ENCODE results near the gene MID1. TPM values are rescaled to one million over a fixed set of nuclear protein-coding genes. Genes with fewer than 3 reads are reported as not detected.

MID1 gene
- total RNA-seq, 2 donors from 2014 or later: 0.15 TPM; not detected in 1

DNA sequence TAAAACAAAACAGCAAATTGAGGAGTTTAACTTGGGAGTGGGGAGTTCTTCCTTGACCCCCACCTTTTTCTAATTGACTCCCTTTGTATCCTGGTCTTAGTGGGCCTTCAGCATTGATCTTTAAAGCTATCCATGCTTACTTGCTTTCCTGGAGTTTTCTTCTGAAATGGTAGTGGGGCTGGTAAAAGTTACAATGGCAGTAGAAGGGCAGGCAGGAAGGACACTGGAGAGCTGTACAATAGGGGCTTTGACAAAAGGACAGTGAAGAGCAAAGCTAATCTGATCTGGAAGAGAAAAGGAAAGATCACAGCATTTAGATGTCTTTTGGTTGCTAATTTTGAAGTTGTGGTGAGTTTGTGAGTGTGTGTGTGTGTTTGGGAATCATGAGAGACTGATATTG is 111.5 kb downstream of the MID1 start:
- Mint-ChIP-seq H3K27ac (no peak overlapping the region), H3K36me3 (ENCODE audit: low read depth) (no peaks in the 10 kb centered on the region), H3K4me3 (no peak overlapping the region), H3K27me3 (no peaks in the 10 kb centered on the region), H3K4me1 (no peaks in the 10 kb centered on the region)
- H3K9me3 ChIP-seq (ENCODE audit: control insufficient read depth, low read length, poor library complexity, severe bottlenecking): no peaks in the 10 kb centered on the region
- no peak for ATAC-seq
- no peak for DNase-seq

GRCh38 chrX:10507876-10508275 is 112.5 kb downstream of the MID1 start:
- H3K36me3 Mint-ChIP-seq (ENCODE audit: low read depth): no peaks in the 10 kb centered on the region
- no peak overlapping the region for H3K27ac Mint-ChIP-seq
- ATAC-seq (no peak), DNase-seq (no peak)
- H3K27me3 Mint-ChIP-seq: no peaks in the 10 kb centered on the region
- no peak overlapping the region for H3K4me3 Mint-ChIP-seq
- no peaks in the 10 kb centered on the region for H3K4me1 Mint-ChIP-seq
- no peaks in the 10 kb centered on the region for H3K9me3 ChIP-seq (ENCODE audit: control insufficient read depth, low read length, poor library complexity, severe bottlenecking)

DNA sequence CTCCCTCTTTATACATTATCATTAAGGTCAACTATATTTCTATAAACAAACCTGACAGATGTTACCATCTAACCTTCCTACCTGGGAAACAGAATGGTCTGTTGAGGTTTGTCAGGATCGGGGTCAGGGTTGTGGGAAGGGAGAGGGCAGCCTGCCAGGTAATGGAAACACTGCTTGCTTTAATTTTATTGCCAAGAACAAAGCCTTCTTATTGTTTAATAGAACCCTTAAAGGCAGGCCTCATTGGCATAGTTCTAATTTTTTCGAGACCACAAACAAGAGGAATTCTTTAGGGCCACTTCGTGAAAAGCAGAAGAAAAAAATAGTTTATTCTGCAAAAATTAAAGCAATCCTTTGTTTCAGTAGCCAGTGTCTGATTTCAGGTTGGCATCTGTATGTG is 113.2 kb downstream of the MID1 start:
- ATAC-seq: no peak
- no peaks in the 10 kb centered on the region for H3K9me3 ChIP-seq (ENCODE audit: control insufficient read depth, low read length, poor library complexity, severe bottlenecking)
- no peak overlapping the region for H3K4me3 Mint-ChIP-seq
- no peak overlapping the region for H3K27ac Mint-ChIP-seq
- DNase-seq: no peak
- no peaks in the 10 kb centered on the region for H3K4me1 Mint-ChIP-seq
- H3K36me3 Mint-ChIP-seq (ENCODE audit: low read depth): no peaks in the 10 kb centered on the region
- H3K27me3 Mint-ChIP-seq: no peaks in the 10 kb centered on the region

GRCh38 chrX:10506781-10507180 is 113.6 kb downstream of the MID1 start:
- Mint-ChIP-seq H3K4me3 (no peak overlapping the region), H3K27ac (no peak overlapping the region), H3K36me3 (ENCODE audit: low read depth) (no peaks in the 10 kb centered on the region), H3K27me3 (no peaks in the 10 kb centered on the region), H3K4me1 (no peaks in the 10 kb centered on the region)
- ATAC-seq: no peak
- H3K9me3 ChIP-seq (ENCODE audit: control insufficient read depth, low read length, poor library complexity, severe bottlenecking): no peaks in the 10 kb centered on the region
- no peak for DNase-seq

DNA sequence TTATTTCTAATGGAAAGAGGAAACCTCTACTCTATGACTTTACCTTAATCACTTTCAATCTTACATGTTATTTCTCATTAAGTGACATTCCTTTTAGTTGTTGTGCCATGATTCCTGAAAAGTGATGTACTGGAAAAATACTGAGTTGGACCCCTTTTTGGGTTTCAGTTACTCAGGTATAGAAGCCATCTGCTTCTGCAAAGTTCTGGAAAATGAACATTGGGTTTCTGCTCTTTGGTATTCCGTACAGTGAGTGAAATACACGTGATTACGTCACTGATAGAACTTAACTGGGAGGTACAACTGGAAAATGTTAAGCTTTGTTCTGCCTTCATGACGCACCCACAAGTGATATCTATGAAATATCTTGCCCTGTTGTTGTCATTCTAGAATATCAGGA is 114.7 kb downstream of the MID1 start:
- no peaks in the 10 kb centered on the region for H3K9me3 ChIP-seq (ENCODE audit: control insufficient read depth, low read length, poor library complexity, severe bottlenecking)
- Mint-ChIP-seq H3K4me1 (no peaks in the 10 kb centered on the region), H3K27me3 (no peaks in the 10 kb centered on the region), H3K27ac (no peak overlapping the region), H3K4me3 (no peak overlapping the region), H3K36me3 (ENCODE audit: low read depth) (no peaks in the 10 kb centered on the region)
- DNase-seq (no peak), ATAC-seq (no peak)

DNA sequence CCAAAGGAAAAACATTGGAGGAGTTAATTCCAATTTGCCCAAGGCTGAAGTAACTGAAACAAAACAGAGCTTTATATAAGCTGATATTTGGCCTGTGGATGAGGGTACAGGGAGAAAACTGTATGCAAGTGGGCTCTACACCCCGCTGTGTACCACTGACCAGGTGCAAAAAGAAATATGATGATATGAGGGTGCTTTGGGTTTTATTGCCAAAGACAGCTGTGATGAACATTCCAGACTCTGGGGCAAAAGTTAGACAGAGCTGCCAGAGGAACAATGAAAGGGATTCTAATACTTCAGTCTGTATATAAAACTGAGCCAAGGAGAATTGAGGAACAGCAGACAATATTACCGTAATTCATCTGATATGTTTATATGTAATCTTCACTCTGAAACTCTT is 117.4 kb downstream of the MID1 start:
- H3K36me3 Mint-ChIP-seq (ENCODE audit: low read depth): no peaks in the 10 kb centered on the region
- H3K9me3 ChIP-seq (ENCODE audit: control insufficient read depth, low read length, poor library complexity, severe bottlenecking): no peaks in the 10 kb centered on the region
- no peaks in the 10 kb centered on the region for H3K4me1 Mint-ChIP-seq

GRCh38 chrX:10501611-10502010 is 118.8 kb downstream of the MID1 start:
- no peak for DNase-seq
- H3K4me3 Mint-ChIP-seq: no peak overlapping the region

More for the DNA sequence above, 117.4 kb downstream of the MID1 start:
- ATAC-seq (no peak), DNase-seq (no peak)
- Mint-ChIP-seq H3K27ac (no peak overlapping the region), H3K4me3 (no peak overlapping the region), H3K27me3 (no peaks in the 10 kb centered on the region)

DNA sequence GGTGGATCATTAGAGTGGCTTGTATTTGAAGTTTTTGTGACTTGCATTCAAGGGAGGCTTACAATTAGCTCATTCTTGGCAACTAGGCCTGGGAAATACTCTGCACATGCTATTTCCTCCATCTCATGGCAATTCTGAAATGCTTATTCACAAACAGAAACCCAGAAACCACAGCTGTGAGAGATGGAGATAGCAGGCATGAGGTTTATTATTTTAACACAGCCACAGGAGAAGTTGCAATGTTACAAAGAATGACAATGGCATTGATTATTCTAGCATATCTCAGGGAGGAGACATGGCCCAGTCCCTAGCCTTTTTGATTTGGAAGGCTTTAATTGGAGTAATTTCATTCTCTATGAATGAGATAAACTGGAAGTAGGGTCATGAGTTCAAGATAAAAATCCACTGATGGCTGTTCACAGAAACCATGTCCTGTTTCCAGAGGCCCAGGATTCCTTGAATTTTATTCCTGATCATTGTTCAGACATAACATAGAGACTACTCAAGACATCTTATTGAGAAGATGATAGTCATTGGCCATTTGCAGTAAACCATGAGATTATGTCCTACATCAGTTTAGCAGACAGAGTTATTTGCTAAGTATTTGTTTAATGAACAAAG is 123.9 kb downstream of the MID1 start:
- DNase-seq (no peak), ATAC-seq (no peak)
- Mint-ChIP-seq H3K4me3 (no peak overlapping the region), H3K36me3 (ENCODE audit: low read depth) (peaks cover 2% of the 10 kb centered on the region), H3K4me1 (no peaks in the 10 kb centered on the region), H3K27ac (no peak overlapping the region), H3K27me3 (no peaks in the 10 kb centered on the region)
- H3K9me3 ChIP-seq (ENCODE audit: control insufficient read depth, low read length, poor library complexity, severe bottlenecking): no peaks in the 10 kb centered on the region

More at GRCh38 chrX:10501611-10502010, 118.8 kb downstream of the MID1 start:
- H3K9me3 ChIP-seq (ENCODE audit: control insufficient read depth, low read length, poor library complexity, severe bottlenecking): no peaks in the 10 kb centered on the region
- ATAC-seq: no peak
- no peaks in the 10 kb centered on the region for H3K27me3 Mint-ChIP-seq
- no peaks in the 10 kb centered on the region for H3K36me3 Mint-ChIP-seq (ENCODE audit: low read depth)
- no peaks in the 10 kb centered on the region for H3K4me1 Mint-ChIP-seq
- H3K27ac Mint-ChIP-seq: no peak overlapping the region

DNA sequence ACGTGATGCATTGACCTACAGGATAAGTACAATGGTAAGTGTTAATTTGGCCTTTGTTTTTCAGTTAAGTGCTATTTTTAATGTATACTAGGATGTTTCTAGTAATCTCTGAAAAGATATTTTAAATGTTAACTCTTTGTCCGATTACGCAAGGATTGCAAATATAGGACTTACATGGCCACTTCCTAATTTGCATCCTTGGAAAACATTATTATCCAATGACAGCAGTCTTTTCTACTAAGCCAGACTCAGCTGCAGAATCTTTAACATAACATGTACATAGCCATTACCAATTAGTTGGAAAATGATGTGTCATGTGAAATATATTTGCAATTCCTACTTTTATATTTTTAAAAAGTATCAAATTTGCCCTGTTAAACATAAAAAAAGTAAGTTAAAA is 124.7 kb downstream of the MID1 start:
- H3K4me1 Mint-ChIP-seq: no peaks in the 10 kb centered on the region
- H3K27ac Mint-ChIP-seq: no peak overlapping the region
- H3K9me3 ChIP-seq (ENCODE audit: control insufficient read depth, low read length, poor library complexity, severe bottlenecking): no peaks in the 10 kb centered on the region
- H3K27me3 Mint-ChIP-seq: no peaks in the 10 kb centered on the region
- ATAC-seq (no peak), DNase-seq (no peak)
- no peak overlapping the region for H3K4me3 Mint-ChIP-seq
- peaks cover 2% of the 10 kb centered on the region for H3K36me3 Mint-ChIP-seq (ENCODE audit: low read depth)

DNA sequence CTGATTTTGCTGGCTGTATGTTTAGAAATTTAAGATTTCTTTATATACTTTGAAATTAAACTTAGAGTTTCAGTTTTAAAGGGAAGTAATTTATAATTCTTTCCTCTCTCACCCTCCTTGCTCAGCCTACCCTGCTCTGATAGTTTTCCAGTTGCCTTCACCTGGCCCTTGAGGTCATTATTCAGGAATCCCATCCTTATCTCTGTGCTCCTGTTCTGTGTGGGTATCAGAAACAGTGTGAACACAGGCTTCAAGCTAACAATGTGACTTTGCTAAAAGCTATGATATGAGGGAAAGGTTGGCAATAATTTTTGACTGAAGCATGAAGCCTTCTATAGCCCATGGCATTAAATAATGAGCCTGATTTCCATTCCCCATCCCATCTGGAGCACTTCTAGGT is 128.1 kb downstream of the MID1 start:
- H3K4me3 Mint-ChIP-seq: no peak overlapping the region
- ATAC-seq (no peak), DNase-seq (no peak)
- H3K4me1 Mint-ChIP-seq: no peaks in the 10 kb centered on the region
- no peaks in the 10 kb centered on the region for H3K27me3 Mint-ChIP-seq
- H3K27ac Mint-ChIP-seq: no peak overlapping the region
- peaks cover 2% of the 10 kb centered on the region for H3K36me3 Mint-ChIP-seq (ENCODE audit: low read depth)
- no peaks in the 10 kb centered on the region for H3K9me3 ChIP-seq (ENCODE audit: control insufficient read depth, low read length, poor library complexity, severe bottlenecking)

GRCh38 chrX:10486373-10486772 is 134.0 kb downstream of the MID1 start:
- ATAC-seq (no peak), DNase-seq (no peak)
- Mint-ChIP-seq H3K27me3 (no peaks in the 10 kb centered on the region), H3K4me3 (no peak overlapping the region), H3K4me1 (no peaks in the 10 kb centered on the region), H3K36me3 (ENCODE audit: low read depth) (no peaks in the 10 kb centered on the region), H3K27ac (no peak overlapping the region)
- no peaks in the 10 kb centered on the region for H3K9me3 ChIP-seq (ENCODE audit: control insufficient read depth, low read length, poor library complexity, severe bottlenecking)

DNA sequence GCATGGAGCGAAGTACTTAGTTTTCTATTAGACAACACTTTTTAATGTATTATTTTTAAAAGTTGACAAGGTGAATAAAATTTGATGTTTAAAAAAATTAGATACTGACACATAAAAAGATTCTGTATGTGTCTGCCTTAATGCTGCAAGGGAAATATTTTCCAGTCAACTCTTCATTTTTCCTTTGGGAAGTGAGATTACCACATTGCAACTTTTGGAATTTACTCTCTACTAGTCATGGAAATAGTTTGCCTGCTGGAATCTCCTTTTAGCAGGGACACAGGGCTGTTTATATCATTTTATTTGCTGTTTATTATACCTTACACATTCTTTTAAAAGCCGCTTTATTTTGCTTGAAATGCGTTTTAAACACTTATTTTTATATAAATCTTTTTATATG is 135.1 kb downstream of the MID1 start:
- no peaks in the 10 kb centered on the region for H3K27me3 Mint-ChIP-seq
- H3K36me3 Mint-ChIP-seq (ENCODE audit: low read depth): no peaks in the 10 kb centered on the region
- ATAC-seq (no peak), DNase-seq (no peak)
- no peak overlapping the region for H3K4me3 Mint-ChIP-seq
- H3K9me3 ChIP-seq (ENCODE audit: control insufficient read depth, low read length, poor library complexity, severe bottlenecking): no peaks in the 10 kb centered on the region
- H3K4me1 Mint-ChIP-seq: no peaks in the 10 kb centered on the region
- H3K27ac Mint-ChIP-seq: no peak overlapping the region

DNA sequence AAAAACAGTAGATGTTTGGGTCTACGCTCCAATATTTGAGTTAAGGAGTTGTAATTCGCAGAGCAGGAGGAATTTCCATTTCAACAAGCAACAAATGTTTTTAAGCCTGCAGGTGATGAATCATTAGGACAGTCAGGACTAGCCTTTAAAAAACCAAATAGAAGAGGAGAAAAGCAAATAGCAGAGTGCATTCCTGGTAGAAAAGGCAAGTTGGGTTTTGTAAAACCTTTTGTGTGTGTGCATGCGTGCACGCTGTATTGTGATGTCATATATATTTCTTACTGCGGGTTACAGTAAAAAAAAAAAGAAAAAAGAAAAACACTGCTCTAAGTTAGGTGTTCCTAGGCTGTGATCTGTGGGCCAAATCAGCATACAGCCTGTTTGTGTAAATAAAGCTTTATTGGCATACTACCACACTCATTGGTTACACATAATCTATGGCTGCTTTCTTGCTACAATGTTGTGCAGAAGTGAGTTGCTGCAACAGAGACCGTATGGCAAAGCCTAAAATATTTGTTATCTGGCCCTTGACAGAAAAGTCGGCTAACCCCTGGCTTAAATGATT is 135.6 kb downstream of the MID1 start:
- H3K27me3 Mint-ChIP-seq: no peaks in the 10 kb centered on the region
- H3K9me3 ChIP-seq (ENCODE audit: control insufficient read depth, low read length, poor library complexity, severe bottlenecking): no peaks in the 10 kb centered on the region
- H3K4me1 Mint-ChIP-seq: no peaks in the 10 kb centered on the region
- no peak overlapping the region for H3K27ac Mint-ChIP-seq
- DNase-seq (no peak), ATAC-seq (no peak)
- no peaks in the 10 kb centered on the region for H3K36me3 Mint-ChIP-seq (ENCODE audit: low read depth)
- no peak overlapping the region for H3K4me3 Mint-ChIP-seq

GRCh38 chrX:10483191-10483831 is 137.1 kb downstream of the MID1 start:
- no peaks in the 10 kb centered on the region for H3K9me3 ChIP-seq (ENCODE audit: control insufficient read depth, low read length, poor library complexity, severe bottlenecking)
- no peaks in the 10 kb centered on the region for H3K27me3 Mint-ChIP-seq
- no peaks in the 10 kb centered on the region for H3K4me1 Mint-ChIP-seq
- DNase-seq (no peak), ATAC-seq (no peak)
- no peak overlapping the region for H3K27ac Mint-ChIP-seq
- H3K36me3 Mint-ChIP-seq (ENCODE audit: low read depth): no peaks in the 10 kb centered on the region
- H3K4me3 Mint-ChIP-seq: no peak overlapping the region
